ENCODE data around the gene MYNN.

Gene MYNN

DNA sequence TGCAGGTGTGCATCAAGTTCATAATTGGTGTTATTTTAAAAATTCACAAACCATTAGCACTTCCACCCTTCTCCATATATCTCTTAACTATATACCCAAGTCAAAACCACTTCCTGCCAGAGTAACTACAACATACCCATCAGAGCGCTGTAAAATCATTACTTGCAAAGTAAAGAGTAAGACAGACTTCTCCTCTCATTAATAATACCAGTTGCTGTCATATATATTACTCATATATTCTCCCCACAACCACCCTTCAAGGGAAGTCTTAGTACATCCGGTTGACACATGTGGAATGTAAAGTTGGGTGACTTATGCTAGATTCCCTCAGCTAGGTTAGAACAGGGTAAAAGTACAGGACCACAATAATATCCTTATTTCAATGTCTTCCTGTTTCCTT lies 13.9 kb upstream of the MYNN start:
- Histone ChIP-seq H3K36me3 (ENCODE audit: control insufficient read depth in 2 of 2, insufficient read depth in 1 of 2, low read length in 2 of 2) (no peaks in the 10 kb centered on the region), H3K9me3 (ENCODE audit: control insufficient read depth, insufficient read depth, low read depth, low read length) (no peaks in the 10 kb centered on the region), H3K4me3 (ENCODE audit: low read depth, low read length) (no peak overlapping the region), H3K27ac (ENCODE audit: extremely low read depth, low read depth, low read length) (no peak overlapping the region), H3K4me1 (ENCODE audit: control insufficient read depth, insufficient read depth, low read length) (no peaks in the 10 kb centered on the region)
- TF ChIP-seq ZNF404 (tag by site-specific recombination; IDR thresholded peaks at IDR 0.05) (no peak), ZBTB44 (tag by site-specific recombination; IDR thresholded peaks at IDR 0.05) (no peak)
- ChIA-PET POLR2A (no interaction called here), CTCF (interaction anchor here (0.6 kb wide), 1 partner anchor 14 kb away, joined by 3 read pairs; the partner anchor contains the start of gene MYNN)

GRCh38 chr3:169760479-169760878 lies 12.7 kb upstream of the MYNN start:
- POLR2A ChIA-PET = no interaction called here
- Histone ChIP-seq H3K9me3 (ENCODE audit: control insufficient read depth, insufficient read depth, low read depth, low read length) (no peaks in the 10 kb centered on the region), H3K4me3 (ENCODE audit: low read depth, low read length) (no peak overlapping the region), H3K36me3 (ENCODE audit: control insufficient read depth in 2 of 2, insufficient read depth in 1 of 2, low read length in 2 of 2) (no peaks in the 10 kb centered on the region), H3K4me1 (ENCODE audit: control insufficient read depth, insufficient read depth, low read length) (no peaks in the 10 kb centered on the region), H3K27ac (ENCODE audit: extremely low read depth, low read depth, low read length) (no peak overlapping the region)
- CTCF ChIA-PET = interaction anchor here (0.6 kb wide), 1 partner anchor 9 kb away, joined by 3 read pairs; the partner anchor contains the start of gene ACTRT3
- TF ChIP-seq ZBTB8A (tag by site-specific recombination; IDR thresholded peaks at IDR 0.05) = no peak
- no peak for TF ChIP-seq ZNF184 (tag by site-specific recombination; IDR thresholded peaks at IDR 0.05)
- no peak for TF ChIP-seq ZNF518A (tag by site-specific recombination; conservative IDR thresholded peaks at IDR 0.05; ENCODE audit: low read depth)
- no peak for TF ChIP-seq ZSCAN23 (tag by site-specific recombination; IDR thresholded peaks at IDR 0.05)
- TF ChIP-seq, protein P1, sequence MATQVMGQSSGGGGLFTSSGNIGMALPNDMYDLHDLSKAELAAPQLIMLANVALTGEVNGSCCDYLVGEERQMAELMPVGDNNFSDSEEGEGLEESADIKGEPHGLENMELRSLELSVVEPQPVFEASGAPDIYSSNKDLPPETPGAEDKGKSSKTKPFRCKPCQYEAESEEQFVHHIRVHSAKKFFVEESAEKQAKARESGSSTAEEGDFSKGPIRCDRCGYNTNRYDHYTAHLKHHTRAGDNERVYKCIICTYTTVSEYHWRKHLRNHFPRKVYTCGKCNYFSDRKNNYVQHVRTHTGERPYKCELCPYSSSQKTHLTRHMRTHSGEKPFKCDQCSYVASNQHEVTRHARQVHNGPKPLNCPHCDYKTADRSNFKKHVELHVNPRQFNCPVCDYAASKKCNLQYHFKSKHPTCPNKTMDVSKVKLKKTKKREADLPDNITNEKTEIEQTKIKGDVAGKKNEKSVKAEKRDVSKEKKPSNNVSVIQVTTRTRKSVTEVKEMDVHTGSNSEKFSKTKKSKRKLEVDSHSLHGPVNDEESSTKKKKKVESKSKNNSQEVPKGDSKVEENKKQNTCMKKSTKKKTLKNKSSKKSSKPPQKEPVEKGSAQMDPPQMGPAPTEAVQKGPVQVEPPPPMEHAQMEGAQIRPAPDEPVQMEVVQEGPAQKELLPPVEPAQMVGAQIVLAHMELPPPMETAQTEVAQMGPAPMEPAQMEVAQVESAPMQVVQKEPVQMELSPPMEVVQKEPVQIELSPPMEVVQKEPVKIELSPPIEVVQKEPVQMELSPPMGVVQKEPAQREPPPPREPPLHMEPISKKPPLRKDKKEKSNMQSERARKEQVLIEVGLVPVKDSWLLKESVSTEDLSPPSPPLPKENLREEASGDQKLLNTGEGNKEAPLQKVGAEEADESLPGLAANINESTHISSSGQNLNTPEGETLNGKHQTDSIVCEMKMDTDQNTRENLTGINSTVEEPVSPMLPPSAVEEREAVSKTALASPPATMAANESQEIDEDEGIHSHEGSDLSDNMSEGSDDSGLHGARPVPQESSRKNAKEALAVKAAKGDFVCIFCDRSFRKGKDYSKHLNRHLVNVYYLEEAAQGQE (tag by site-specific recombination; IDR thresholded peaks at IDR 0.05) = no peak
- TF ChIP-seq, protein P2, sequence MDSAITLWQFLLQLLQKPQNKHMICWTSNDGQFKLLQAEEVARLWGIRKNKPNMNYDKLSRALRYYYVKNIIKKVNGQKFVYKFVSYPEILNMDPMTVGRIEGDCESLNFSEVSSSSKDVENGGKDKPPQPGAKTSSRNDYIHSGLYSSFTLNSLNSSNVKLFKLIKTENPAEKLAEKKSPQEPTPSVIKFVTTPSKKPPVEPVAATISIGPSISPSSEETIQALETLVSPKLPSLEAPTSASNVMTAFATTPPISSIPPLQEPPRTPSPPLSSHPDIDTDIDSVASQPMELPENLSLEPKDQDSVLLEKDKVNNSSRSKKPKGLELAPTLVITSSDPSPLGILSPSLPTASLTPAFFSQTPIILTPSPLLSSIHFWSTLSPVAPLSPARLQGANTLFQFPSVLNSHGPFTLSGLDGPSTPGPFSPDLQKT (IDR thresholded peaks at IDR 0.05; ENCODE audit: borderline replicate concordance, low read depth, low read length) = no peak
- no peak for TF ChIP-seq ZNF777 (tag by site-specific recombination; IDR thresholded peaks at IDR 0.05; ENCODE audit: borderline replicate concordance)
- TF ChIP-seq MEIS1 (CRISPR knock-in tag; IDR thresholded peaks at IDR 0.05; ENCODE audit: borderline replicate concordance) = no peak
- 0 out of 2 replicates have a peak, but pooled peaks have one; percentile 42 for TF ChIP-seq ZNF280D (tag by site-specific recombination; IDR thresholded peaks at IDR 0.05)
- TF ChIP-seq PRDM6 (tag by site-specific recombination; IDR thresholded peaks at IDR 0.05) = no peak
- peak; percentile 45 for TF ChIP-seq SETDB1 (IDR thresholded peaks at IDR 0.05; ENCODE audit: insufficient read length, low read length)
- peak; percentile 12; the same call in 1 of the 2 replicates for TF ChIP-seq SP2 (tag by site-specific recombination; IDR thresholded peaks at IDR 0.05)
- no peak for TF ChIP-seq ZNF623 (tag by site-specific recombination; IDR thresholded peaks at IDR 0.05)
- TF ChIP-seq YY1 (tag by site-specific recombination; IDR thresholded peaks at IDR 0.05) = no peak
- TF ChIP-seq ZNF354C (tag by site-specific recombination; IDR thresholded peaks at IDR 0.05; ENCODE audit: borderline replicate concordance, low read depth) = no peak
- TF ChIP-seq ZNF391 (tag by site-specific recombination; IDR thresholded peaks at IDR 0.05; ENCODE audit: borderline replicate concordance, low read depth) = no peak
